ENCODE results near the gene STAG1. TPM values are rescaled to one million over a fixed set of nuclear protein-coding genes. Genes with fewer than 3 reads are reported as not detected.

Gene STAG1
- total RNA-seq, 5 donors from 2014 or later (not counting 1 experiment from before 2014, with no cell fraction given) = 38.9 to 52.5 (median 42.7) TPM

GRCh38 chr3:136329593-136329992 lies 422.6 kb downstream of the STAG1 start:
- H3K4me3 ChIP-seq (ENCODE audit: control insufficient read depth in 1 of 2, extremely low read depth in 1 of 2, low read length in 1 of 2) = no peak overlapping the region
- Mint-ChIP-seq H3K27ac (no peak overlapping the region), H3K36me3 (peaks cover 71% of the 10 kb centered on the region), H3K27me3 (no peaks in the 10 kb centered on the region), H3K4me1 (peaks cover 0 to 3% (median 0%) of the 10 kb centered on the region in 3 donors), H3K4me3 (no peak overlapping the region), H3K9me3 (peaks cover 0 to under 1% (median 0%) of the 10 kb centered on the region in 3 donors)
- no peak for DNase-seq
- H3K9me3 ChIP-seq = no peaks in the 10 kb centered on the region
- no peak overlapping the region for H3K27ac ChIP-seq (ENCODE audit: low read length)
- ChIA-PET POLR2A (no interaction called here), CTCF (no interaction called here)
- no peak for ATAC-seq (replicated peaks in 1 of 4)
- H3K4me1 ChIP-seq (ENCODE audit: control insufficient read depth in 1 of 2, extremely low read depth in 1 of 2, insufficient read depth in 2 of 2, low read length in 2 of 2) = no peaks in the 10 kb centered on the region
- 100% methylated on average over 3 of the region's 5 CpGs for WGBS (ENCODE audit: insufficient coverage)
- peaks cover 13 to 45% of the 10 kb centered on the region in 2 donors for H3K36me3 ChIP-seq (ENCODE audit: control insufficient read depth in 2 of 2, extremely low read depth in 1 of 2, insufficient read depth in 1 of 2, low read length in 1 of 2)
- H3K27me3 ChIP-seq (replicated peaks in 1 of 2; ENCODE audit: control insufficient read depth in 2 of 2, extremely low read depth in 1 of 2, insufficient read depth in 2 of 2, low read length in 1 of 2) = no peaks in the 10 kb centered on the region

GRCh38 chr3:136327671-136328070 lies 424.5 kb downstream of the STAG1 start:
- ATAC-seq (replicated peaks in 1 of 4) (no peak), DNase-seq (no peak)
- H3K4me1 ChIP-seq (ENCODE audit: control insufficient read depth in 1 of 2, extremely low read depth in 1 of 2, insufficient read depth in 2 of 2, low read length in 2 of 2) = no peaks in the 10 kb centered on the region
- Mint-ChIP-seq H3K9me3 (peaks cover 6 to 17% (median 9%) of the 10 kb centered on the region in 3 donors), H3K4me3 (no peak overlapping the region), H3K36me3 (peaks cover 73% of the 10 kb centered on the region), H3K4me1 (peaks cover 0 to 3% (median 0%) of the 10 kb centered on the region in 3 donors), H3K27ac (no peak overlapping the region), H3K27me3 (no peaks in the 10 kb centered on the region)
- H3K36me3 ChIP-seq (ENCODE audit: control insufficient read depth in 2 of 2, extremely low read depth in 1 of 2, insufficient read depth in 1 of 2, low read length in 1 of 2) = peaks cover 9 to 38% of the 10 kb centered on the region in 2 donors
- ChIA-PET CTCF (no interaction called here), POLR2A (no interaction called here)
- H3K9me3 ChIP-seq = peaks cover 2% of the 10 kb centered on the region
- H3K27ac ChIP-seq (ENCODE audit: low read length) = no peak overlapping the region
- H3K27me3 ChIP-seq (replicated peaks in 1 of 2; ENCODE audit: control insufficient read depth in 2 of 2, extremely low read depth in 1 of 2, insufficient read depth in 2 of 2, low read length in 1 of 2) = no peaks in the 10 kb centered on the region
- no peak overlapping the region for H3K4me3 ChIP-seq (ENCODE audit: control insufficient read depth in 1 of 2, extremely low read depth in 1 of 2, low read length in 1 of 2)
- 91% methylated on average over 1 of the region's 5 CpGs for WGBS (ENCODE audit: insufficient coverage)

- H3K4me3 ChIP-seq (ENCODE audit: control insufficient read depth in 1 of 2, extremely low read depth in 1 of 2, low read length in 1 of 2) = no peak overlapping the region
- peaks cover 9 to 31% (median 17%) of the 10 kb centered on the region in 3 donors for H3K9me3 Mint-ChIP-seq
- no peak for DNase-seq
- H3K9me3 ChIP-seq = peaks cover 7% of the 10 kb centered on the region
- H3K4me1 ChIP-seq (ENCODE audit: control insufficient read depth in 1 of 2, extremely low read depth in 1 of 2, insufficient read depth in 2 of 2, low read length in 2 of 2) = no peaks in the 10 kb centered on the region
- H3K4me3 Mint-ChIP-seq = no peak overlapping the region
- no peak overlapping the region for H3K27ac Mint-ChIP-seq
- H3K27ac ChIP-seq (ENCODE audit: low read length) = no peak overlapping the region
- ChIA-PET CTCF (no interaction called here), POLR2A (no interaction called here)
- no peaks in the 10 kb centered on the region for H3K4me1 Mint-ChIP-seq
- H3K27me3 ChIP-seq (replicated peaks in 1 of 2; ENCODE audit: control insufficient read depth in 2 of 2, extremely low read depth in 1 of 2, insufficient read depth in 2 of 2, low read length in 1 of 2) = no peaks in the 10 kb centered on the region
- WGBS (ENCODE audit: insufficient coverage) = 100% methylated on average over 2 of the region's 5 CpGs
- no peaks in the 10 kb centered on the region for H3K27me3 Mint-ChIP-seq
- H3K36me3 ChIP-seq (ENCODE audit: control insufficient read depth in 2 of 2, extremely low read depth in 1 of 2, insufficient read depth in 1 of 2, low read length in 1 of 2) = peaks cover 9 to 38% of the 10 kb centered on the region in 2 donors
- peaks cover 77% of the 10 kb centered on the region for H3K36me3 Mint-ChIP-seq
- no peak for ATAC-seq (replicated peaks in 1 of 4)
Measured at GRCh38 chr3:136326316-136326715, 425.9 kb downstream of the STAG1 start.

- Histone ChIP-seq H3K9me3 (no peaks in the 10 kb centered on the region), H3K27ac (ENCODE audit: low read length) (no peak overlapping the region), H3K4me1 (ENCODE audit: control insufficient read depth in 1 of 2, extremely low read depth in 1 of 2, insufficient read depth in 2 of 2, low read length in 2 of 2) (no peaks in the 10 kb centered on the region), H3K36me3 (ENCODE audit: control insufficient read depth in 2 of 2, extremely low read depth in 1 of 2, insufficient read depth in 1 of 2, low read length in 1 of 2) (peaks cover 3 to 8% of the 10 kb centered on the region in 2 donors), H3K4me3 (ENCODE audit: control insufficient read depth in 1 of 2, extremely low read depth in 1 of 2, low read length in 1 of 2) (no peak overlapping the region), H3K27me3 (replicated peaks in 1 of 2; ENCODE audit: control insufficient read depth in 2 of 2, extremely low read depth in 1 of 2, insufficient read depth in 2 of 2, low read length in 1 of 2) (no peaks in the 10 kb centered on the region)
- Mint-ChIP-seq H3K36me3 (peaks cover 35% of the 10 kb centered on the region), H3K4me1 (no peaks in the 10 kb centered on the region), H3K4me3 (no peak overlapping the region), H3K27me3 (no peaks in the 10 kb centered on the region), H3K27ac (no peak overlapping the region), H3K9me3 (peaks cover 0 to under 1% (median 0%) of the 10 kb centered on the region in 3 donors)
- ChIA-PET CTCF (interaction anchor here in 1 of 2 donors (0.7 kb wide), 1 partner anchor 19 kb away, joined by 3 read pairs; no protein-coding TSS in a partner anchor), POLR2A (no interaction called here)
- DNase-seq (no peak), ATAC-seq (replicated peaks in 1 of 4) (no peak)
- no CpG with 5 or more reads among the region's 5 CpGs for WGBS (ENCODE audit: insufficient coverage)
Measured at GRCh38 chr3:136311968-136312367, 440.2 kb downstream of the STAG1 start.

GRCh38 chr3:136311261-136311660 lies 440.9 kb downstream of the STAG1 start:
- no peaks in the 10 kb centered on the region for H3K27me3 Mint-ChIP-seq
- POLR2A ChIA-PET = no interaction called here
- H3K36me3 Mint-ChIP-seq = peaks cover 34% of the 10 kb centered on the region
- Histone ChIP-seq H3K9me3 (no peaks in the 10 kb centered on the region), H3K27ac (ENCODE audit: low read length) (no peak overlapping the region), H3K4me1 (ENCODE audit: control insufficient read depth in 1 of 2, extremely low read depth in 1 of 2, insufficient read depth in 2 of 2, low read length in 2 of 2) (no peaks in the 10 kb centered on the region), H3K36me3 (ENCODE audit: control insufficient read depth in 2 of 2, extremely low read depth in 1 of 2, insufficient read depth in 1 of 2, low read length in 1 of 2) (peaks cover 2 to 3% of the 10 kb centered on the region in 2 donors), H3K4me3 (ENCODE audit: control insufficient read depth in 1 of 2, extremely low read depth in 1 of 2, low read length in 1 of 2) (no peak overlapping the region), H3K27me3 (replicated peaks in 1 of 2; ENCODE audit: control insufficient read depth in 2 of 2, extremely low read depth in 1 of 2, insufficient read depth in 2 of 2, low read length in 1 of 2) (no peaks in the 10 kb centered on the region)
- ATAC-seq (replicated peaks in 1 of 4) (no peak), DNase-seq (no peak)
- peaks cover 0 to 3% (median 2%) of the 10 kb centered on the region in 3 donors for H3K9me3 Mint-ChIP-seq
- H3K27ac Mint-ChIP-seq = no peak overlapping the region
- 100% methylated on average over 2 of the region's 2 CpGs for WGBS (ENCODE audit: insufficient coverage)
- no peaks in the 10 kb centered on the region for H3K4me1 Mint-ChIP-seq
- CTCF ChIA-PET = interaction anchor here in 1 of 2 donors (0.7 kb wide), 1 partner anchor 18 kb away, joined by 3 read pairs; no protein-coding TSS in a partner anchor
- H3K4me3 Mint-ChIP-seq = no peak overlapping the region

- ChIA-PET CTCF (interaction anchor here in 1 of 2 donors (0.5 to 1.0 kb wide), 3 partner anchors 446 to 794 kb away, joined by 3 to 4 read pairs (median 4); partner anchors contain the start of gene STAG1), POLR2A (no interaction called here)
- Histone ChIP-seq H3K9me3 (no peaks in the 10 kb centered on the region), H3K4me1 (ENCODE audit: control insufficient read depth in 1 of 2, extremely low read depth in 1 of 2, insufficient read depth in 2 of 2, low read length in 2 of 2) (no peaks in the 10 kb centered on the region), H3K27ac (ENCODE audit: low read length) (no peak overlapping the region), H3K36me3 (ENCODE audit: control insufficient read depth in 2 of 2, extremely low read depth in 1 of 2, insufficient read depth in 1 of 2, low read length in 1 of 2) (peaks cover 5 to 11% of the 10 kb centered on the region in 2 donors), H3K4me3 (ENCODE audit: control insufficient read depth in 1 of 2, extremely low read depth in 1 of 2, low read length in 1 of 2) (no peak overlapping the region), H3K27me3 (replicated peaks in 1 of 2; ENCODE audit: control insufficient read depth in 2 of 2, extremely low read depth in 1 of 2, insufficient read depth in 2 of 2, low read length in 1 of 2) (no peaks in the 10 kb centered on the region)
- no peaks in the 10 kb centered on the region for H3K27me3 Mint-ChIP-seq
- H3K36me3 Mint-ChIP-seq = peaks cover 43% of the 10 kb centered on the region
- WGBS (ENCODE audit: insufficient coverage) = no CpG with 5 or more reads among the region's 1 CpG
- ATAC-seq (replicated peaks in 1 of 4) (no peak), DNase-seq (no peak)
- H3K4me1 Mint-ChIP-seq = no peaks in the 10 kb centered on the region
- peaks cover 0 to 6% (median 4%) of the 10 kb centered on the region in 3 donors for H3K9me3 Mint-ChIP-seq
- no peak overlapping the region for H3K27ac Mint-ChIP-seq
- no peak overlapping the region for H3K4me3 Mint-ChIP-seq
Measured at GRCh38 chr3:136305879-136306278, 446.3 kb downstream of the STAG1 start.

Measured in T-cell (primary cell).